Heart left ventricle (tissue), 16 donors: Measurements from ENCODE around the gene ANGPTL2. TPM values are rescaled to one million over a fixed set of nuclear protein-coding genes. Genes with fewer than 3 reads are reported as not detected.

ENCODE experiments used
- ATAC-seq, 4 donors: fragments of 200-7000 bp; cut with Tn5 transposase; one replicate each; pipeline ENCODE4 v1.9.1; 2020 to 2022; ENCODE audit warnings: moderate library complexity in 4 of 4, mild to moderate bottlenecking in 3 of 4, moderate number of reproducible peaks in 1 of 4
- DNase-seq, 5 donors: peaks; one replicate each; pipeline ENCODE4 v3.0.0-alpha.2; 2020
- H3K27ac ChIP-seq, 12 donors: fragments of 200-600 bp; sonication (generic) in 4 of 12; one replicate each; pipeline versions ENCODE4 v1.5.0 to v1.8.0; 2016 to 2022; ENCODE audit warnings: mild to moderate bottlenecking in 2 of 12
- H3K27me3 ChIP-seq, 9 donors: fragments of 200-600 bp; sonication (generic) in 2 of 9; one replicate each; pipeline versions ENCODE4 v1.5.1 to v1.8.0; 2016 to 2022; ENCODE audit warnings: mild to moderate bottlenecking in 3 of 9
- H3K36me3 ChIP-seq, 9 donors: fragments of 200-600 bp; sonication (generic) in 2 of 9; one replicate each; pipeline versions ENCODE4 v1.5.0 to v1.8.0; 2018 to 2022; ENCODE audit warnings: mild to moderate bottlenecking in 2 of 9
- H3K4me1 ChIP-seq, 12 donors: fragments of 200-600 bp; sonication (generic) in 4 of 12; one replicate each; pipeline versions ENCODE4 v1.5.0 to v1.8.0; 2016 to 2022; ENCODE audit warnings: mild to moderate bottlenecking in 3 of 12
- H3K4me3 ChIP-seq, 12 donors: fragments of 200-600 bp; sonication (generic) in 4 of 12; one replicate each; pipeline versions ENCODE4 v1.5.0 to v1.8.0; 2017 to 2022; ENCODE audit warnings: mild to moderate bottlenecking in 9 of 12, moderate library complexity in 4 of 12
- H3K9me3 ChIP-seq, 12 donors: fragments of 200-600 bp; sonication (generic) in 4 of 12; one replicate each; pipeline versions ENCODE4 v1.5.0 to v1.8.0; 2016 to 2022; ENCODE audit warnings: mild to moderate bottlenecking in 1 of 12
- CTCF ChIP-seq, 12 donors: fragments of 200-600 bp; sonication (generic) in 4 of 12; IDR thresholded peaks; one replicate each; pipeline versions ENCODE4 v1.5.0 to v1.8.0; 2018 to 2022; ENCODE audit warnings: antibody characterized with exemption in 12 of 12, mild to moderate bottlenecking in 5 of 12
- POLR2A ChIP-seq, 2 donors: fragments of 450-650 bp; IDR thresholded peaks; one replicate each; pipeline ENCODE4 v1.6.1; 2017; ENCODE audit warnings: antibody characterized with exemption in 2 of 2, mild to moderate bottlenecking in 2 of 2, moderate library complexity in 2 of 2
- WGBS, 4 donors: extraction: QIAGEN DNeasy Blood & Tissue Kit in 2 of 4; methylation state at CpG; one replicate each; pipeline versions ENCODE4 v1.1.5 to v1.1.7; 2013 to 2018; 5-methylcytosine and 5-hydroxymethylcytosine counted together
- intact Hi-C, 10 donors: fragments of 100-400 bp; cut with DNase I; formaldehyde crosslinking; loops; one replicate each; pipeline versions ENCODE4 v1.11.1 to v1.14.2; 2022
- polyA plus RNA-seq, 2 donors: library from polyadenylated mRNA; stranded (reverse); fragments of 200-250 nt; gene quantifications; one replicate each; pipeline ENCODE4 v1.2.3, GENCODE V29; 2013
- total RNA-seq, 9 donors: library from RNA; depleted of rRNA in 2 of 9; stranded (reverse); fragments of >200 nt in 2 of 9; fragmentation: NEBNext Ultra II Directional in 3 of 9; extraction: Animal tissue kit (Norgen Biotek cat#: 25700) in 3 of 9; gene quantifications; one replicate each; pipeline versions ENCODE4 v1.1.0 to v1.2.4, GENCODE V29; 2016 to 2023
- donor health status: ischemic (EF 13 %, LVEDD 7.1; RV severe dilation, severe dysfunction).
- donor health status: healthy with polysubstance abuse.
- donor health status: DM: no; HTN: yes; CAD: no.
- donor health status: DM: no; HTN: no; CAD: no.
- donor health status: ischemic (EF 25% LVEDD 6.9; RV normal size, moderate dysfunction).
- donor health status: ischemic (EF 25% LVEDD 5.7; RV mildly dilated, moderate dysfunction).
- donor health status: healthy.
- donor health status: DM: yes; HTN: yes; CAD: no.
- donor health status: ischemic (EF 35%, LVEDD 5.7; RV mildly dilated, moderate dysfunction).
- donor health status: nonischemic (EF 11% LVEDD 7.7; RV severe dilation, severe dysfunction).
- donor health status: DM: yes; HTN: yes; CAD: no.
- donor health status: PGD.
- donor health status: ischemic (EF 29% LVEDD 5.4; RV normal size, mild dysfunction).
- donor health status: nonischemic (EF 23%, LVEDD 6.1; RV moderate dilation, normal function).

The ANGPTL2 gene
- total and polyA plus RNA-seq, 11 donors: 17.0 to 92.5 (median 45.8) TPM

GRCh38 chr9:127086771-127087170 is 35.7 kb downstream of the ANGPTL2 start:
- TF ChIP-seq POLR2A (IDR thresholded peaks at IDR 0.05): no peak
- no peak for TF ChIP-seq CTCF (IDR thresholded peaks at IDR 0.05)
- H3K4me3 ChIP-seq: no peak overlapping the region
- H3K4me1 ChIP-seq: peaks cover 0 to 49% (median 23%) of the 10 kb centered on the region in 12 donors
- H3K27ac ChIP-seq: no peak overlapping the region
- no peaks in the 10 kb centered on the region for H3K27me3 ChIP-seq
- H3K36me3 ChIP-seq: peaks cover 0 to 55% (median 35%) of the 10 kb centered on the region in 9 donors
- WGBS, 4 donors: 92 to 97% (median 95%) methylated on average over 4 of the region's 4 CpGs
- ATAC-seq: no peak
- no peaks in the 10 kb centered on the region for H3K9me3 ChIP-seq
- intact Hi-C loops: loop anchor here in 1 of 10 donors (10.0 kb wide), 1 partner anchor 122 kb away; no protein-coding TSS in a partner anchor
- DNase-seq: no peak

- no peaks in the 10 kb centered on the region for H3K9me3 ChIP-seq
- H3K27ac ChIP-seq: no peak overlapping the region
- 94 to 100% (median 99%) methylated on average over 1 to 2 of the region's 2 CpGs for WGBS, 4 donors
- TF ChIP-seq POLR2A (IDR thresholded peaks at IDR 0.05) (no peak), CTCF (IDR thresholded peaks at IDR 0.05) (no peak)
- peaks cover 0 to 39% (median 21%) of the 10 kb centered on the region in 9 donors for H3K36me3 ChIP-seq
- peaks cover 0 to 42% (median 19%) of the 10 kb centered on the region in 12 donors for H3K4me1 ChIP-seq
- no peak for DNase-seq
- ATAC-seq: no peak
- intact Hi-C loops: loop anchor here in 1 of 10 donors (10.0 kb wide), 1 partner anchor 120 kb away; no protein-coding TSS in a partner anchor
- H3K27me3 ChIP-seq: no peaks in the 10 kb centered on the region
- H3K4me3 ChIP-seq: no peak overlapping the region
Measured at GRCh38 chr9:127085186-127085585, 37.2 kb downstream of the ANGPTL2 start.

- ATAC-seq (no peak), DNase-seq (no peak)
- H3K4me1 ChIP-seq: peaks cover 0 to 36% (median 16%) of the 10 kb centered on the region in 12 donors
- peak overlapping the region in 1 of 12 donors; percentile 27 for H3K27ac ChIP-seq
- no peaks in the 10 kb centered on the region for H3K27me3 ChIP-seq
- peaks cover 0 to 33% (median 20%) of the 10 kb centered on the region in 9 donors for H3K36me3 ChIP-seq
- H3K4me3 ChIP-seq: no peak overlapping the region
- intact Hi-C loops: loop anchor here in 1 of 10 donors (10.0 kb wide), 1 partner anchor 120 kb away; no protein-coding TSS in a partner anchor
- TF ChIP-seq CTCF (IDR thresholded peaks at IDR 0.05) (no peak), POLR2A (IDR thresholded peaks at IDR 0.05) (no peak)
- 93 to 98% (median 95%) methylated on average over 12 of the region's 12 CpGs for WGBS, 4 donors
- no peaks in the 10 kb centered on the region for H3K9me3 ChIP-seq
Measured at GRCh38 chr9:127084076-127085039, 38.1 kb downstream of the ANGPTL2 start.
